GM18505 (cell line): ENCODE measurements around the gene GSK3A.

Experiments used
- ATAC-seq: cut with Tn5 transposase; IDR thresholded peaks from one replicate; pipeline ENCODE4 v1.9.1; 2021; ENCODE audit not compliant: unreplicated experiment
- POLR2A ChIP-seq: IDR thresholded peaks from 4 replicates; pipeline ENCODE4 v1.6.1; 2011; ENCODE audit warnings: borderline replicate concordance; ENCODE audit not compliant: insufficient read depth, insufficient read length; ENCODE audit errors: extremely low read depth

The GSK3A gene

DNA sequence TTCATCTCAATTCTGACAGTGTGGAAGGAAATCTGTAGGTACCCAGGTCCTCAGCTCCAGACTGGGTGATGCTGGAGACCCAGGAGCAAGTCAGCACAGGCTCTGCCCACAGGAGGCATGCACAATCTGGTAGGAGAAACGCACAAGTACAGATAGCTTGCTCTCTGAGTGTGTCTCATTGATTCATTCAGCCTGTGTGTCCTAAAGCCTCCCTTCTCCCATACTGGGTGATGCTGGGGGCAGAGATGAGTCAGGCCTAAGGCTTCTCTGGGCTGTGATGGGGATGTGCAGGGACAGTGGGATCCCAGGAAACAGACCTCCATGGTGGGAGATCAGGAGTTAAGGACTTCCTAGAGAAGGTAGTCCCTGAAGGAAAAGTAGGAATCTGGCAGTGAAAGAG, 15.5 kb downstream of the GSK3A start:
- no peak for ATAC-seq
- TF ChIP-seq POLR2A = no peak

DNA sequence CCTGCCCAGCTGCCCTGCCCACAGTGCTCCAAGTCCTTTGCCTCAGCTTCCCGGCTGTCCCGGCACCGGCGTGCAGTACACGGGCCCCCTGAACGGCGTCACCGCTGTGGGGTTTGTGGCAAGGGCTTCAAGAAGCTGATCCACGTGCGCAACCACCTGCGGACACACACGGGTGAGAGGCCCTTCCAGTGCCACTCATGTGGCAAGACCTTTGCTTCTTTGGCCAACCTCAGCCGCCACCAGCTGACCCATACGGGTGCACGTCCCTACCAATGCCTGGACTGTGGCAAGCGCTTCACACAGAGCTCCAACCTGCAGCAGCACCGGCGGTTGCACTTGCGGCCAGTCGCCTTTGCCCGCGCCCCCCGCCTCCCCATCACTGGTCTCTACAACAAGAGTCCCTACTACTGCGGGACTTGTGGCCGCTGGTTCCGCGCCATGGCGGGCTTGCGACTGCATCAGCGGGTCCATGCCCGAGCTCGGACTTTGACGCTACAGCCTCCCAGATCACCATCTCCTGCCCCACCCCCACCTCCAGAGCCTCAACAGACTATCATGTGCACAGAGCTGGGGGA, 16.6 kb downstream of the GSK3A start:
- TF ChIP-seq POLR2A = no peak
- no peak for ATAC-seq

DNA sequence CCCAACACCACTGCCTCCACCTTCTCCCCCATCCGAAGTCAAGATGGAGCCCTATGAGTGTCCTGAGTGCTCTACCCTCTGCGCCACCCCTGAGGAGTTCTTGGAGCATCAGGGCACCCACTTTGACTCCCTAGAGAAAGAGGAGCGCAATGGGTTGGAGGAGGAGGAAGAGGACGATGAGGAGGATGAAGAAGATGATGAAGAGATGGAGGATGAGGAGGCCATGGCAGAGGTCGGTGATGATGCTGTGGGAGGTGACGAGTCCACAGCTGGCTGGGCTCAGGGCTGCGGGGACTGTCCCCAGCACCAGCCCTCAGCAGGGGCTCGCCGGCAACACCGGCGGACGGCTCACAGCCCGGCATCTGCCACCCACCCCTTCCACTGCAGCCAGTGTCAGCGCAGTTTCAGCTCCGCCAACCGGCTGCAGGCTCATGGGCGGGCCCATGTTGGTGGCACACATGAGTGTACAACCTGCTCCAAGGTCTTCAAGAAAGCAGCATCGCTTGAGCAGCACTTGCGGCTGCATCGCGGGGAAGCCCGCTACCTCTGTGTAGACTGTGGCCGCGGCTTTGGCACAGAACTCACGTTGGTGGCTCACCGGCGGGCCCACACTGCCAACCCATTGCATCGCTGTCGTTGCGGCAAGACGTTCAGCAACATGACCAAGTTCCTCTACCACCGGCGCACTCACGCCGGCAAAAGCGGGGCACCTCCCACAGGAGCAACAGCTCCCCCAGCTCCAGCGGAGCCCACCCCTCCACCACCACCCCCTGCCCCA, 17.3 kb downstream of the GSK3A start:
- no peak for ATAC-seq
- no peak for TF ChIP-seq POLR2A

DNA sequence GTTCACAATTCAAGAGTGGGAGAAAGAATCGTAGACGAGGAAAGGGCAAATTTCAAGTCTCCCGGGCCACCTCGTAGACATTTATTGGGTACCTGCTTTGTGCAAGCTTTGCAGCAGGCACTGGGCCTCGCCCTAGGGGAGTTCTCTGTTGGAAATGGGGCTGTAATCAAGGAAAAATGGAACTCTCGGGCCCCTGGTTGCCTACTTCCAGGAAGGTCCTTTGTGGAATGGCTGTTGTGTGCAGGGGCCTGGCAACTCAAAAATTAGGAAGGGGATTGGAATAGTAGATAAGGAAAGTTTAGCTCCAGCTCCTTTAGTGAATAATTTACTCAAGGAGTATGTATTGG, 21.7 kb downstream of the GSK3A start:
- no peak for TF ChIP-seq POLR2A
- ATAC-seq = no peak

- ATAC-seq = peak; percentile 63
- TF ChIP-seq POLR2A = peak; percentile 86
Measured at GRCh38 chr19:42219812-42220750, 22.3 kb downstream of the GSK3A start, which contains the start of gene ZNF526. Gene ZNF526 (plus strand): TSS chr19:42220312. CDS start chr19:42224404, 4,092 bp downstream.

DNA sequence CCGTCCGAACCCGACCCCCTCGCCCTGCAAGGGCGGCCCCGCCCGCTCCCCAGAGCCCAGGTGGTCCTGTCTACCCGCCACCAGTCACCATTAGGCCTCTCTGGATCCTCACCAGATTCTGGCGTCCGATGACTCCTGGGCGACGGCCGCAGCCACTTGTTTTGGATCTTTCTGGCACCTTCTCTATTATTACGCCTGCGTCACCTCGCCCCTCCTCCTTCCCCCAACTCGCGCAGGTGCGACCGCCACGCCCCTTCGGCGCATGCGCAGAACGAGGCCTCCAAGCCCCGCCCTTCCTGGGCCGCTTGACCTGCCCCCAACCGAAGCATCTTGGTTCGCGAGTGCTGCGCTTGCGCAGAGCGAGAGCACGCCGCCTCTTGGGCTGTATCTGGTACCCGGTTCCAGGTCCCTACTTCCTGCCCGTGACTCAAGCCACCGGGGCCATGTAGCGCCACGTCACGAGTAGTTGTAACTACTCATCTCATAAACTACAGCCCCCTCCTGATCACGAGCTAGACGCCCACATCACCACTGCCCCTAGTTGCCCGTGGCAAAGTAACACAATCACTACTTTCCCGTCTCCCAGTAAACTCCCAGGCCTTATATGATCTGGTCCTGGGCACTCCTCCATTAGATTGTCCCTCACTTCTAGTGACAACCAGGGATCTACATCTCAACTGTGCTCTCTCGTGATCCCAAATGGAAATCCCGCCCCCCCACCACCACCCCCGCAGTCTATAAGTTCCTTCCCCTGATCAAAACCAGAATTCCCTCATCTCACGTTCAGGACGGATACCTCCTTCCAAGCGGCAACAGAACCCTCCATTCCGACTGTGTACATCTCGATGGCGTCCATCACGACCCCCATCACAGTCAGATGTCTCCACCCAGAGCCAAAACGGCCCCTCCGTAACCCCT, 24.6 kb downstream of the GSK3A start, which contains the start of gene DEDD2:
DEDD2 (minus strand) TSS at position 158 of the 918 bp plus-strand sequence. CDS start 670 bp downstream, outside the sequence.
- ATAC-seq = peak; percentile 74
- TF ChIP-seq POLR2A = peak; percentile 77

GRCh38 chr19:42216653-42217519, 25.5 kb downstream of the GSK3A start:
- TF ChIP-seq POLR2A = peak; percentile 30
- ATAC-seq = no peak

DNA sequence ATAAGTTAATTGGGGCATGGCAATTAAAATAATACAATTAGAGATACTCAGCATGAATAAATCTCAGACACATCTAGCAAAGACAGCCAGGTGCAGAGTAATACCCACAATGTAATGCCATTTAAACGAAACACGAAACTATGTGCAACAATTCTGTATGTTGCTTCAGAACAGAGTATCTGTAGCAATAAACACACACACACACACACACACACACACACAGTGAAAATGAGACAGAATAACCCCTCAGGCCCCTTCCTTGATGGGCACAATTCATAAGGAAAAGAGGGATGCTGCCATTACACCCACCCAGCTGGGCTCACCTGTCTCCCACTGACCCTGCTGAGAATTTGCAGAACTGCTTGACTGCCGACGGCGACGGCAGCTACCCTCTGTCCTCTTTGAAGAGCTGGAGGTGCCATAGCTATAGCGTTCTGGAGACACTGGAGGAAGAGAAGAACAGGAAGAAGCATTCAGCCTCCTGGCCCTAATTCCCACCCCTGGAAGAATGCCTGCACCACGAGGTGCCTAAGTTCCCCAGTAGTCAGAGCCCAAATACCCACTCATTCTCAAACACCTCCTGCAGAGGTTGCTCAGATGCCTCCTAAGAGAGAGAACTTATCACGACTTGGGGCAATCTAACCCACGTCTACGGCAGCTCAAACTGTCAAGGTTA, 27.5 kb downstream of the GSK3A start:
- no peak for ATAC-seq

DNA sequence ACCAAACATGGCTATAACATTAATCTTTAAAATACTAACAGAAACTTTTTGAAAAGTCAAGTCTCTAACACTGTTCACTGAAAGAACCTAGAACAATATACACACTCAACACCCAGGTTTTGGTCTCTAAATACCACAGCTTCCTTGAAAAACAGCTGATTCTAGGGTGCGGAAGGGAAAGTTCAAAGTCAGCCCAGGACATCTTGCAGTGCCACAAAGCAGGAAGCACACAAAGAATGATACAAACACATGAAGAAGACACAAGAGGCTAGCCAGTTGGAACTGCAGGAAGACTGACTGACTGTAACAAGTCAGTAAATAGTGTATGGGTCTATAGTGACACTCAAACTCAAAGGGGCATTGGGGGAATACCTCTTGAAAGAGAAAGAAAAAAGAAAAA, 29.5 kb downstream of the GSK3A start:
- TF ChIP-seq POLR2A = no peak
- no peak for ATAC-seq

More for the DNA sequence above, 27.5 kb downstream of the GSK3A start:
- TF ChIP-seq POLR2A = no peak

DNA sequence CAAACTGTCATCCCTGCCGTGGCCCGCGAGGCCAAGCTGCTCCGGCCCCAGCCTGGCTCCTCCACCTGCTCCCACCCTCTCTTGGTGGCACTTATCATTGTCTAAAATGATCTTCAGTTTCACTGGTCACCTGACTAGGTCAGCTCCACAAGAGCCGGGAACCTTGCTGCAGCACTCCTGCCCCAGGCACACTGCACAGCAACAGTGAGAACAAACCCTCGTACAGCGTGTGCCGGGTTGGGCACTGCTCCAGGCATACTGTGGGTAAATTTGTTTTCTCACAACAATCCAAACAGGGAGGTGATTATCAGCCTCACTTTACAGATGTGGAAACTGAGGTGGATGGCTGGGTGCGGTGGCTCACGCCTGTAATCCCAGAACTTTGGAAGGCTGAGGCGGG, 33.8 kb downstream of the GSK3A start:
- TF ChIP-seq POLR2A = no peak
- ATAC-seq = no peak

DNA sequence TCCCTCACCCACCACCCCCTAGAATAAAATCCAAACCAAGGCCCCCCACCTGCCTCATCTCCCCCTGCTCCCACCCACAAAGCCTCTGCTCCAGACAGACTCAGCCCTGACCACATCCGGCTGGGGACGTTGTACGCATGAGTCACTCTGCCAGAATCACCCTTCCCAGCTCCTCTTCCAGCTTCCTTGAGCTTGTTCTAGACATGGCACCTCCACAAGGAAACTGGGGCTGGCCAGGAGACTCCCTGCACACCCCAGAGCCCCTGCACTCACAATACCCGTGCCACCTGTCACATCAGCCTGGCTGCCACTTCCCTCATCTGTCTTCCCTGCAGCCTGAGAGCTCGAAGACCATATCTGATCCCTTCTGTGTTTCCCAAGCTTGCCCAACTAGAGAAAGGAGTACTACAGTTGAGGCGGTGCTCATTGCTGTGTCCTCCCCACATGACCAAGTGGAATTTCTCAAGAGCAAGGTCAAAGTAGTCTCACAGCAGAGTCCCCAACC, 34.6 kb downstream of the GSK3A start:
- ATAC-seq = no peak
- no peak for TF ChIP-seq POLR2A
